ENCODE measurements around the gene FCMR.

DNA sequence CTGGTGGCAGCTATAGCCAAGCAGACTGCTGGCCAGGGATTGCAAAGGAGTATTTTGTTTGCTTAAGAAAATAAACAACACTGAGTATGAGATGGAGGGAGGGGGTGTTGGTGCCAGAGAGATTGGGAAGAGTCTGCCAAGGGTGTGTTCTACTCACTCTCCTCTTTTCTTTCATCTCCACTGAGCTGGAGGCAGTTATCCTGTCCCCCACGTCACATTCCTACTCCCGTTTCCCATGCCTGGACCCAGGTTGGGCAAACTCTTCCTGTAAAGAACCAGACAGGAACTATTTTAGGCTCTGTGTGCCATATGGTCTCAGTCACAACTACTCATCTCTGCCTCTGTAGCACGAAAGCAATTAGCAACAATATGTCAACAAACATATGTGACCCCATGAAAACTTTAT lies 25.9 kb downstream of the FCMR start:
- TF ChIP-seq CTCF (IDR thresholded peaks at IDR 0.05) = no peak
- no peak for TF ChIP-seq EZH2 (IDR thresholded peaks at IDR 0.05; ENCODE audit: borderline replicate concordance, insufficient read depth, low read depth, low read length, poor library complexity, severe bottlenecking)

Data from B cell (primary cell).